Endothelial cell of umbilical vein (primary cell): Measurements from ENCODE around the gene KCNQ5. TPM values are rescaled to one million over a fixed set of nuclear protein-coding genes. Genes with fewer than 3 reads are reported as not detected.

ENCODE experiments used
- BruUV-seq: library from RNA; stranded (reverse); fragments of 400-500 nt; replicated peaks from 2 replicates; lab custom pipeline; 2021; lab: Mats Ljungman, UMichigan
- CTCF ChIA-PET: fragments of 300-600, 350-600 bp; sonication (Branson Sonifier 250); formaldehyde crosslinking; loops from one replicate; lab custom pipeline; 2021; ENCODE audit warnings: antibody characterized with exemption, inconsistent platforms; lab: Charles Lee
- POLR2A ChIA-PET: fragments of 300-600, 350-600 bp; sonication (Branson Sonifier 250); formaldehyde crosslinking; loops from one replicate; lab custom pipeline; 2021; ENCODE audit warnings: antibody characterized with exemption, inconsistent platforms; lab: Charles Lee
- DNase-seq: peaks from one replicate; pipeline ENCODE4 v3.0.0-alpha.2; 2011; ENCODE audit warnings: low read depth, low spot score
- FAIRE-seq: peaks from 2 replicates; lab custom pipeline; 2011; peaks lifted over from hg19 to GRCh38; lab: Jason Lieb, UNC
- H2AFZ ChIP-seq: 2 replicates; pipeline ENCODE4 v1.6.0; 2012; ENCODE audit warnings: low read depth, low read length, control low read depth, inconsistent platforms
- H3K27ac ChIP-seq: 2 replicates; pipeline ENCODE4 v1.5.1; 2011; ENCODE audit warnings: low read depth, mild to moderate bottlenecking, control low read depth, low read length, moderate library complexity; ENCODE audit not compliant: insufficient read depth
- H3K27me3 ChIP-seq, 2 experiments: 2 replicates each; pipeline versions ENCODE4 v1.6.0 to v1.6.1; 2011; ENCODE audit warnings: low read length in 2 of 2, mixed read lengths in 1 of 2; ENCODE audit not compliant: control insufficient read depth in 2 of 2, insufficient read depth in 2 of 2
- H3K36me3 ChIP-seq, 2 experiments: 2 replicates in 1 of 2; 3 replicates in 1 of 2; pipeline ENCODE4 v1.5.1; 2011; ENCODE audit warnings: low read length in 2 of 2, mild to moderate bottlenecking in 1 of 2, moderate library complexity in 1 of 2; ENCODE audit not compliant: control insufficient read depth in 2 of 2, insufficient read depth in 2 of 2; ENCODE audit errors: extremely low read depth in 1 of 2
- H3K4me1 ChIP-seq: 3 replicates; pipeline ENCODE4 v1.5.1; 2011; ENCODE audit warnings: mild to moderate bottlenecking, low read length; ENCODE audit not compliant: control insufficient read depth, insufficient read depth; ENCODE audit errors: extremely low read depth
- H3K4me2 ChIP-seq: 2 replicates; pipeline ENCODE4 v1.6.1; 2011; ENCODE audit warnings: low read length, control low read depth, mixed read lengths; ENCODE audit not compliant: insufficient read depth
- H3K4me3 ChIP-seq, 3 experiments: fragments of 200-600 bp in 1 of 3; sonication (generic), shearing (Covaris generic) in 1 of 3; replicated peaks in 1 of 3; 2 replicates each; pipeline ENCODE4 v1.5.1; 2011 to 2016; ENCODE audit warnings: control low read depth in 3 of 3, low read length in 3 of 3, mild to moderate bottlenecking in 2 of 3, inconsistent platforms in 1 of 3, low read depth in 1 of 3, moderate library complexity in 1 of 3; ENCODE audit not compliant: insufficient read depth in 1 of 3
- H3K79me2 ChIP-seq: 2 replicates; pipeline ENCODE4 v1.6.0; 2012; ENCODE audit warnings: low read length, inconsistent platforms; ENCODE audit not compliant: control insufficient read depth, insufficient read depth
- H3K9ac ChIP-seq: replicated peaks from 2 replicates; pipeline ENCODE3; 2011; ENCODE audit warnings: low read length, control low read depth; ENCODE audit not compliant: insufficient read depth; ENCODE audit errors: extremely low read depth
- H3K9me1 ChIP-seq: replicated peaks from 3 replicates; pipeline ENCODE4 v1.6.0; 2011; ENCODE audit warnings: mild to moderate bottlenecking, low read length; ENCODE audit not compliant: control insufficient read depth, insufficient read depth; ENCODE audit errors: extremely low read depth
- H3K9me3 ChIP-seq: replicated peaks from 2 replicates; pipeline ENCODE4 v1.5.1; 2012; ENCODE audit warnings: low read length, inconsistent platforms; ENCODE audit not compliant: control insufficient read depth, insufficient read depth
- H4K20me1 ChIP-seq: replicated peaks from 2 replicates; pipeline ENCODE3; 2011; ENCODE audit warnings: mild to moderate bottlenecking, low read length; ENCODE audit not compliant: control insufficient read depth, insufficient read depth; ENCODE audit errors: extremely low read depth
- CTCF ChIP-seq, 2 donors: IDR thresholded peaks; 1 replicate in 1 of 2; 2 replicates in 1 of 2; pipeline ENCODE4 v1.5.1; 2011; ENCODE audit warnings: low read length in 2 of 2, mild to moderate bottlenecking in 2 of 2, moderate library complexity in 2 of 2, control low read depth in 1 of 2, inconsistent platforms in 1 of 2, low read depth in 1 of 2; ENCODE audit not compliant: insufficient read depth in 1 of 2; ENCODE audit errors: extremely low read depth in 1 of 2
- EZH2 ChIP-seq: IDR thresholded peaks from 2 replicates; pipeline ENCODE4 v1.6.1; 2012; ENCODE audit warnings: borderline replicate concordance, low read depth, mild to moderate bottlenecking, moderate library complexity, low read length, inconsistent platforms; ENCODE audit not compliant: severe bottlenecking
- FOS ChIP-seq: IDR thresholded peaks from 2 replicates; pipeline ENCODE4 v1.6.1; 2011; ENCODE audit warnings: mild to moderate bottlenecking, low read length, moderate library complexity, borderline replicate concordance; ENCODE audit not compliant: insufficient read depth
- GATA2 ChIP-seq: IDR thresholded peaks from 2 replicates; pipeline ENCODE4 v1.7.0; 2011; ENCODE audit warnings: low read depth, mild to moderate bottlenecking, moderate library complexity, mixed read lengths, low read length; ENCODE audit not compliant: insufficient read length, insufficient read depth
- JUN ChIP-seq: IDR thresholded peaks from 2 replicates; pipeline ENCODE4 v1.6.1; 2011; ENCODE audit warnings: borderline replicate concordance, low read depth; ENCODE audit not compliant: insufficient read length, insufficient read depth
- MAX ChIP-seq: IDR thresholded peaks from 2 replicates; pipeline ENCODE4 v1.6.1; 2011; ENCODE audit not compliant: insufficient read depth, insufficient read length
- MYC ChIP-seq: IDR thresholded peaks from one replicate; pipeline ENCODE4 v1.6.1; 2011; ENCODE audit warnings: mild to moderate bottlenecking, low read depth, low read length
- POLR2A ChIP-seq: IDR thresholded peaks from 2 replicates; pipeline ENCODE4 v1.6.1; 2012; ENCODE audit warnings: low read depth, mild to moderate bottlenecking, control low read depth, low read length
- POLR2AphosphoS5 ChIP-seq: IDR thresholded peaks from 2 replicates; pipeline ENCODE4 v1.6.1; 2012; ENCODE audit warnings: low read depth, mild to moderate bottlenecking, control low read depth, low read length, moderate library complexity; ENCODE audit not compliant: insufficient read depth
- dilution Hi-C: fragments of 300-500 bp; cut with MboI; formaldehyde crosslinking; loops from one replicate; pipeline ENCODE4 v1.15.0; 2019; ENCODE audit warnings: low sequenced_read_pairs; ENCODE audit not compliant: extremely low pct_ligation_motif_present
- intact Hi-C: fragments of 100-400 bp; cut with micrococcal nuclease; formaldehyde crosslinking; loops from one replicate; pipeline ENCODE4 v1.10.0; 2022
- polyA plus RNA-seq, 4 experiments: library from polyadenylated mRNA; depleted of rRNA in 3 of 4; stranded (reverse) in 3 of 4; unstranded in 1 of 4; fragments of >200 nt; gene quantifications; 2 replicates each; pipeline versions ENCODE4 v1.2.1 to v1.2.3, GENCODE V29; 2011 to 2012; ENCODE audit warnings: missing spikeins in 1 of 4
- total RNA-seq: library from RNA; stranded (reverse); gene quantifications from 2 replicates; pipeline ENCODE4 v1.2.3, GENCODE V29; 2021

Gene KCNQ5
- total and polyA plus RNA-seq, 2 donors (not counting 3 experiments of a cell fraction or from before 2014, with no cell fraction given): 0.22 TPM; not detected in 1

GRCh38 chr6:72741083-72741482 is 119.2 kb downstream of the KCNQ5 start:
- dilution Hi-C loops (no loop called here), intact Hi-C loops (no loop called here)
- Histone ChIP-seq H3K79me2 (no peaks in the 10 kb centered on the region), H3K27ac (no peak overlapping the region), H4K20me1 (no peaks in the 10 kb centered on the region), H2AFZ (no peak overlapping the region), H3K4me1 (no peaks in the 10 kb centered on the region), H3K4me2 (no peak overlapping the region), H3K36me3 (no peaks in the 10 kb centered on the region), H3K9me3 (no peaks in the 10 kb centered on the region), H3K9ac (no peak overlapping the region), H3K9me1 (no peaks in the 10 kb centered on the region), H3K27me3 (no peaks in the 10 kb centered on the region), H3K4me3 (no peak overlapping the region)
- DNase-seq (no peak), FAIRE-seq (no peak)
- ChIA-PET POLR2A (no interaction called here), CTCF (no interaction called here)
- TF ChIP-seq FOS (no peak), POLR2AphosphoS5 (no peak), JUN (no peak)
- BruUV-seq: no TSS peak

GRCh38 chr6:72742001-72742673 is 120.3 kb downstream of the KCNQ5 start:
- TF ChIP-seq FOS (no peak), MAX (no peak), GATA2 (no peak), POLR2AphosphoS5 (no peak), JUN (no peak), POLR2A (no peak), CTCF (IDR thresholded peaks at IDR 0.05; ENCODE audit: extremely low read depth in 1 of 2, insufficient read depth in 1 of 2, low read depth in 1 of 2, low read length in 2 of 2) (no peak), EZH2 (no peak), MYC (no peak)
- no peak overlapping the region for H3K4me3 ChIP-seq
- dilution Hi-C loops: no loop called here
- H2AFZ ChIP-seq: no peak overlapping the region
- no peaks in the 10 kb centered on the region for H4K20me1 ChIP-seq
- H3K27ac ChIP-seq: no peak overlapping the region
- FAIRE-seq (no peak), DNase-seq (no peak)
- H3K36me3 ChIP-seq: no peaks in the 10 kb centered on the region
- ChIA-PET POLR2A (no interaction called here), CTCF (interaction anchor here (1.9 kb wide), 1 partner anchor 12 kb away, joined by 4 read pairs; no protein-coding TSS in a partner anchor)
- H3K4me1 ChIP-seq: no peaks in the 10 kb centered on the region
- H3K9ac ChIP-seq: no peak overlapping the region
- intact Hi-C loops: no loop called here
- H3K27me3 ChIP-seq: no peaks in the 10 kb centered on the region
- H3K79me2 ChIP-seq: no peaks in the 10 kb centered on the region
- no peak overlapping the region for H3K4me2 ChIP-seq
- H3K9me1 ChIP-seq: no peaks in the 10 kb centered on the region
- no TSS peak for BruUV-seq
- H3K9me3 ChIP-seq: no peaks in the 10 kb centered on the region
